HUES48 (cell line): ENCODE measurements around the gene CERS6.
A peak's percentile ranks its signal among the peaks of the same experiment; 100 is the strongest.

Experiments
- H3K27ac ChIP-seq: one replicate; pipeline ENCODE4 v1.7.0; 2013; ENCODE audit warnings: low read depth, low read length, inconsistent platforms
- H3K27me3 ChIP-seq: 2 replicates; pipeline ENCODE4 v1.6.1; 2013; ENCODE audit warnings: mild to moderate bottlenecking, low read length; ENCODE audit not compliant: control insufficient read depth, insufficient read depth
- H3K36me3 ChIP-seq: 2 replicates; pipeline ENCODE4 v1.6.1; 2013; ENCODE audit warnings: low read length; ENCODE audit not compliant: control insufficient read depth, insufficient read depth
- H3K4me1 ChIP-seq: 2 replicates; pipeline ENCODE4 v1.6.1; 2013; ENCODE audit warnings: mild to moderate bottlenecking, low read length; ENCODE audit not compliant: control insufficient read depth, insufficient read depth
- H3K4me3 ChIP-seq: 2 replicates; pipeline ENCODE4 v1.5.1; 2013; ENCODE audit warnings: mild to moderate bottlenecking, low read depth, low read length
- H3K9ac ChIP-seq: 2 replicates; pipeline ENCODE4 v1.6.1; 2013; ENCODE audit warnings: mild to moderate bottlenecking, low read depth, low read length, moderate library complexity
- H3K9me3 ChIP-seq: 2 replicates; pipeline ENCODE4 v1.6.1; 2013; ENCODE audit warnings: low read length; ENCODE audit not compliant: control insufficient read depth, insufficient read depth

Gene CERS6

GRCh38 chr2:168552450-168552856 is 96.4 kb downstream of the CERS6 start:
- Histone ChIP-seq H3K4me3 (peak overlapping the region; percentile 47), H3K27ac (peak overlapping the region; percentile 75), H3K9ac (peak overlapping the region; percentile 66), H3K27me3 (no peaks in the 10 kb centered on the region), H3K36me3 (no peaks in the 10 kb centered on the region), H3K4me1 (peaks cover 35% of the 10 kb centered on the region), H3K9me3 (no peaks in the 10 kb centered on the region)

GRCh38 chr2:168555283-168555682 is 99.2 kb downstream of the CERS6 start:
- no peaks in the 10 kb centered on the region for H3K9me3 ChIP-seq
- no peaks in the 10 kb centered on the region for H3K27me3 ChIP-seq
- peaks cover 35% of the 10 kb centered on the region for H3K4me1 ChIP-seq
- H3K9ac ChIP-seq = no peak overlapping the region
- no peak overlapping the region for H3K27ac ChIP-seq
- no peaks in the 10 kb centered on the region for H3K36me3 ChIP-seq
- no peak overlapping the region for H3K4me3 ChIP-seq

- H3K9ac ChIP-seq = no peak overlapping the region
- no peaks in the 10 kb centered on the region for H3K9me3 ChIP-seq
- H3K36me3 ChIP-seq = 0 out of 2 replicates have a peak, but pooled peaks cover 6% of the 10 kb centered on the region
- peaks cover 4% of the 10 kb centered on the region; the same call in 1 of the 2 replicates for H3K4me1 ChIP-seq
- H3K4me3 ChIP-seq = no peak overlapping the region
- H3K27ac ChIP-seq = no peak overlapping the region
- no peaks in the 10 kb centered on the region for H3K27me3 ChIP-seq
Measured at GRCh38 chr2:168559187-168559586, 103.1 kb downstream of the CERS6 start.

GRCh38 chr2:168560817-168561499 is 104.9 kb downstream of the CERS6 start:
- peaks cover 4% of the 10 kb centered on the region; the same call in 1 of the 2 replicates for H3K4me1 ChIP-seq
- no peaks in the 10 kb centered on the region for H3K9me3 ChIP-seq
- no peak overlapping the region for H3K9ac ChIP-seq
- H3K27me3 ChIP-seq = no peaks in the 10 kb centered on the region
- no peak overlapping the region for H3K4me3 ChIP-seq
- H3K27ac ChIP-seq = no peak overlapping the region
- H3K36me3 ChIP-seq = 0 out of 2 replicates have a peak, but pooled peaks cover 6% of the 10 kb centered on the region

- Histone ChIP-seq H3K9ac (no peak overlapping the region), H3K4me3 (no peak overlapping the region), H3K9me3 (no peaks in the 10 kb centered on the region), H3K27ac (no peak overlapping the region), H3K4me1 (peaks cover 4% of the 10 kb centered on the region; the same call in 1 of the 2 replicates), H3K36me3 (0 out of 2 replicates have a peak, but pooled peaks cover 6% of the 10 kb centered on the region), H3K27me3 (no peaks in the 10 kb centered on the region)
Measured at GRCh38 chr2:168561991-168562390, 105.9 kb downstream of the CERS6 start.

- Histone ChIP-seq H3K27me3 (no peaks in the 10 kb centered on the region), H3K4me1 (peaks cover 4% of the 10 kb centered on the region; the same call in 1 of the 2 replicates), H3K4me3 (no peak overlapping the region), H3K9ac (no peak overlapping the region), H3K36me3 (0 out of 2 replicates have a peak, but pooled peaks cover 6% of the 10 kb centered on the region), H3K27ac (no peak overlapping the region), H3K9me3 (no peaks in the 10 kb centered on the region)
Measured at GRCh38 chr2:168562971-168563370, 106.9 kb downstream of the CERS6 start.

GRCh38 chr2:168564641-168565040 is 108.6 kb downstream of the CERS6 start:
- Histone ChIP-seq H3K4me1 (peaks cover 4% of the 10 kb centered on the region; the same call in 1 of the 2 replicates), H3K27ac (no peak overlapping the region), H3K27me3 (no peaks in the 10 kb centered on the region), H3K36me3 (0 out of 2 replicates have a peak, but pooled peaks cover 6% of the 10 kb centered on the region), H3K9me3 (no peaks in the 10 kb centered on the region), H3K4me3 (no peak overlapping the region), H3K9ac (no peak overlapping the region)

- H3K27me3 ChIP-seq = no peaks in the 10 kb centered on the region
- no peak overlapping the region for H3K27ac ChIP-seq
- H3K9me3 ChIP-seq = no peaks in the 10 kb centered on the region
- no peak overlapping the region for H3K4me3 ChIP-seq
- 0 out of 2 replicates have a peak, but pooled peaks cover 6% of the 10 kb centered on the region for H3K36me3 ChIP-seq
- H3K4me1 ChIP-seq = peaks cover 4% of the 10 kb centered on the region; the same call in 1 of the 2 replicates
- H3K9ac ChIP-seq = no peak overlapping the region
Measured at GRCh38 chr2:168565112-168565511, 109.0 kb downstream of the CERS6 start.

GRCh38 chr2:168565512-168565911 is 109.4 kb downstream of the CERS6 start:
- Histone ChIP-seq H3K9me3 (no peaks in the 10 kb centered on the region), H3K4me3 (no peak overlapping the region), H3K27ac (no peak overlapping the region), H3K4me1 (peaks cover 4% of the 10 kb centered on the region; the same call in 1 of the 2 replicates), H3K36me3 (0 out of 2 replicates have a peak, but pooled peaks cover 6% of the 10 kb centered on the region), H3K27me3 (no peaks in the 10 kb centered on the region), H3K9ac (no peak overlapping the region)

GRCh38 chr2:168566974-168567665 is 111.0 kb downstream of the CERS6 start:
- Histone ChIP-seq H3K4me1 (peaks cover 4% of the 10 kb centered on the region; the same call in 1 of the 2 replicates), H3K36me3 (no peaks in the 10 kb centered on the region), H3K27me3 (no peaks in the 10 kb centered on the region)

GRCh38 chr2:168567836-168568235 is 111.8 kb downstream of the CERS6 start:
- Histone ChIP-seq H3K9me3 (no peaks in the 10 kb centered on the region), H3K27me3 (no peaks in the 10 kb centered on the region), H3K4me1 (peaks cover 4% of the 10 kb centered on the region; the same call in 1 of the 2 replicates), H3K36me3 (no peaks in the 10 kb centered on the region), H3K4me3 (no peak overlapping the region), H3K27ac (no peak overlapping the region), H3K9ac (no peak overlapping the region)

More at GRCh38 chr2:168566974-168567665, 111.0 kb downstream of the CERS6 start:
- Histone ChIP-seq H3K9me3 (no peaks in the 10 kb centered on the region), H3K9ac (no peak overlapping the region), H3K4me3 (no peak overlapping the region), H3K27ac (no peak overlapping the region)
